Measurements from ENCODE around the gene PCA3.
A peak's percentile ranks its signal among the peaks of the same experiment; 100 is the strongest.

The PCA3 gene

DNA sequence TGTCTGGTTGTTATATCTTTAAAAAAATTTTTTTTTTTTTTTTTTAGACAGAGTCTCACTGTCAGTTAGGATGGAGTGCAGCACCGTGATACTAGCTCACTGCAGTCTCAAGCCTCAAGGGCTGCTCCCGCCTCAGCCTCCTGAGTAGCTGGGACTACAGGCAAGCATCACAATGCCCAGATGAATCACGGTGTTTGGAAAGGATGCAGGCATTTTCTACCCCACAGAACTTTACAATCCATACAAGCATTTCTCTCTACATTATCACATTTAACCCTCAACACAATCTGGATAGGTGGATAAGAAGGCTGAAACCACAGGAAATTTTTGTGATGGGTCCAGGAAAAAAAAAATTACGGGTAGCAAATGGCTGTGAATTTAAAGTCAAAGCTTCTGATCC, 5.8 kb upstream of the PCA3 start:
- no peak for DNase-seq

DNA sequence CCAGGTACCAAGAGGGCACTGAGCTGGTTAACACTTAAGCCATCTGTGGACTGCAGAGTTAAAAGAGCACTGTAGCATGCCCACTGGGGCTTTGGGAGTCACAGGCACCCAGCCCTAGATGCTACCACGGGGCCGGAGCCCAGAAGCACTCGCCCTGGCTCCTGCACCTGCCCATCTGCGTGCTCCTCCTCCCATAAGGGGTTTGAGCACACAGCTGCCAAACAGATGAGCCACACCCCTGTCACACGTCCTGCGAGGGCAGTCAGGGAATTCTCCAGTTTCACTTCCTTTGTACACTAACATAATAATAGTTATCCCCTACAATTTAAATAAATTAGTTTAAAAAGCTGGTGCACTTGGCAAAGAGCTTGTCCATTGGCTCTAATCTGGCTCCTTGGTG, 4.5 kb upstream of the PCA3 start:
- DNase-seq, result no peak

DNA sequence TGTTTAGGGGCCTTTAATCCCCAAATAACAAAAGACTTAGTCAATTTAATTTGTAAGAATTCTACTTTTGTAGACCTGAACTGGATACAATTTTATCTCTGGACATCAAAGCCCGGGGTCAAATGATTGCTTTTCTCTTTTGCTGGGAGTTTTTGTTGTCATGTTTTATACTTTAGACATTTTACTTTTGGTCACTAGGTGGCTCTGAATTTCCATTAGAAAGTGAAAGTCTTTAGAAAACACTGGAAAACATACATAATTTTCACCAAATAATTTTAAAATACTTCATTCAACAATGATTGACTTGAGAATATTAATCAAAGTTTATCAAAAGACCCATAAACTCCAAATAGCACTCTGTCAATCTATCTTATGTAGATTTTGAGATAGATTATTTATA, 2.8 kb upstream of the PCA3 start:
- DNase-seq, result no peak

DNA sequence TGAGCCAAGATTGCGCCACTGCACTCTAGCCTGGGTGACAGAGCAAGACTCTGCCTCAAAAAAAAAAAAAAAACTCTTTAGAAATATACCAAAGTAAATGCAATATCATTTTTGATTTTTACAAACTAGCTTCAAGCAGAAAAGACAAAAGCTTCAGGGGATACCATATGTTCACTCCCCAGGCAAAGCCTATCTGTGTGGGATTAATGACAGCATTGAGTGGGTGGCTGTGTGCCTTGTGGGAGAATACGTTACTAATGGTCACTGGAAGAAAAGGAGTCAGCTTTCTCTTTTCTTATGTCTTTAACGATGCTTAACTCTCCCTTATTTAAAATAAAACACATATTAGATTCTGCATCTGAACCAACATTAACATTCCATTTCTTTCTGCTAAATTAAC, 1.9 kb downstream of the PCA3 start:
- no peak for DNase-seq

DNA sequence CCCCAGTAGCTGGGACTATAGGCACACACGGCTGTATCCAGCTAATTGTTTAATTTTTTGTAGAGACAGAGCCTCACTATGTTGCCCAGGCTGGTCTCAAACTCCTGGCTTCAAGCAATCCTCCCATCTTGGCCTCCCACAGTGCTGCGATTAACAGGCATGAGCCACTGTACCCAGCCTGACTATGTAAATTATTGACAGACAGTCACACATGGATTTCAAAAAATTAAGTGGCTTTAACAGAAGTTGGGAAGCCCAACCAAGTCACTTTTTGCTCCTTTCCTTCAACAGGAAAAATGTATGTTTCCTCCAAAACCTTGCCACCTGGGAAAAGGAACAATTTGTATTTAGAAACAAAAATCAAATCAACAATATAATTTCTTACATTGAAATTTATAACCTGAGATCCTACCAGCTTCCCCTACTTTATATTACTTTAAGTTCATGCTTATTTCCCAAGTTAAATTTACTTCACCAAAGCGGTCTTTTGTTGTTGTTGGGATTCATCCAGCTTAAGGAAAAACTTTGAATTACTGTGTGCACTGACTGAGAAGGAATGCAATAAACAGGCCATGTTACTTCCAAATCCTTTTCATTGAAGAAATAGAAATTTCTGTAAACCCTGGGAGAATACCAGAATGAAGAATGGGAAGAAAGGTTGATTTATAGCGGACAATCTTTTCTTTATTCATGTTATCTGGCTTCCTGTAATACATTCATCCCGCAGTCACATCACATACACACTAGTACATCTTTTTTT, 8.6 kb downstream of the PCA3 start:
- no peak for DNase-seq

DNA sequence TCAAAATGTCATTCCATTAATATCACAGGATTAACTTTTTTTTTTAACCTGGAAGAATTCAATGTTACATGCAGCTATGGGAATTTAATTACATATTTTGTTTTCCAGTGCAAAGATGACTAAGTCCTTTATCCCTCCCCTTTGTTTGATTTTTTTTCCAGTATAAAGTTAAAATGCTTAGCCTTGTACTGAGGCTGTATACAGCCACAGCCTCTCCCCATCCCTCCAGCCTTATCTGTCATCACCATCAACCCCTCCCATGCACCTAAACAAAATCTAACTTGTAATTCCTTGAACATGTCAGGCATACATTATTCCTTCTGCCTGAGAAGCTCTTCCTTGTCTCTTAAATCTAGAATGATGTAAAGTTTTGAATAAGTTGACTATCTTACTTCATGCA, 20.6 kb downstream of the PCA3 start:
- DNase-seq, result no peak

DNA sequence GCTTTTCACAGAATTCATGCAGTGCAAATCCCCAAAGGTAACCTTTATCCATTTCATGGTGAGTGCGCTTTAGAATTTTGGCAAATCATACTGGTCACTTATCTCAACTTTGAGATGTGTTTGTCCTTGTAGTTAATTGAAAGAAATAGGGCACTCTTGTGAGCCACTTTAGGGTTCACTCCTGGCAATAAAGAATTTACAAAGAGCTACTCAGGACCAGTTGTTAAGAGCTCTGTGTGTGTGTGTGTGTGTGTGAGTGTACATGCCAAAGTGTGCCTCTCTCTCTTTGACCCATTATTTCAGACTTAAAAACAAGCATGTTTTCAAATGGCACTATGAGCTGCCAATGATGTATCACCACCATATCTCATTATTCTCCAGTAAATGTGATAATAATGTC, 21.3 kb downstream of the PCA3 start:
- DNase-seq, result no peak

DNA sequence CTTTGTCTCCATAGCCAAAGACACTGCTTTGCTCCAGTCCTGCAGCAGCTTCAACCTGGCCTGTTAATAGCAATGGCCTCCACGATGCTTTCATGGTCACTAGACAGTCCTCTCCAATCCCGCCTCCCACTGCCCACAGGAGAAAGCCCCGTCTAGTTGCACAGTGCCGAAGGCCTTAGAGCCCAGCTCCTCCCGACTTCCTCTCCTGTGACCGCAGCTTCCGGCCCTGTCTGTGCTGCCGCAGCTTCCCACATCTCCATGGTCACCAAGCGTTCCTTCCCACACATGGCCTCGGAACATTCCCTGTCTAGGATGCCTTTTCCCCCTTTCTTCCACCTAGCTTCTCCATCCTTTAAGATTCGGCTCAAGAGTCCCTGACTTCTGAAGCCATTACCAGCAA, 23.4 kb downstream of the PCA3 start:
- DNase-seq, result no peak

DNA sequence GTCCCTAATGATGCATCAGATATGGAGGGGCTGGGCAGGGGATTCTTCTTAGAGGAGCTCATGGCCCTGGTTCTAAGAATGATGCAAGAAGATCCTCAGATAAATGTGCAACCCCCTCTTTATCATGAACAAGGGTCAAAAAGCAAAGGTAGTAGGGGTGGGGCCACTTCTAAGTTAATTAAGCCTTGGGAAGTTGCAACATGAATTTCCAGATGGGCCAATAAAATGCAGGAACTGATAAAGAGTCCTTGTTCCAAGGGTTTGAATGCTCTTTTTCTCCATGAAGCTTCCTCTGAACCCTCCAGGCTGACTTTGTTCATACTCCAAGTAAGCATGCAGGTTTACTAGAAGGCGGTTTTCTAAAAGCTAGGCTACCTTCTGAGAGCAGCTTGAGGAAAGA, 25.6 kb downstream of the PCA3 start:
- DNase-seq, result no peak

DNA sequence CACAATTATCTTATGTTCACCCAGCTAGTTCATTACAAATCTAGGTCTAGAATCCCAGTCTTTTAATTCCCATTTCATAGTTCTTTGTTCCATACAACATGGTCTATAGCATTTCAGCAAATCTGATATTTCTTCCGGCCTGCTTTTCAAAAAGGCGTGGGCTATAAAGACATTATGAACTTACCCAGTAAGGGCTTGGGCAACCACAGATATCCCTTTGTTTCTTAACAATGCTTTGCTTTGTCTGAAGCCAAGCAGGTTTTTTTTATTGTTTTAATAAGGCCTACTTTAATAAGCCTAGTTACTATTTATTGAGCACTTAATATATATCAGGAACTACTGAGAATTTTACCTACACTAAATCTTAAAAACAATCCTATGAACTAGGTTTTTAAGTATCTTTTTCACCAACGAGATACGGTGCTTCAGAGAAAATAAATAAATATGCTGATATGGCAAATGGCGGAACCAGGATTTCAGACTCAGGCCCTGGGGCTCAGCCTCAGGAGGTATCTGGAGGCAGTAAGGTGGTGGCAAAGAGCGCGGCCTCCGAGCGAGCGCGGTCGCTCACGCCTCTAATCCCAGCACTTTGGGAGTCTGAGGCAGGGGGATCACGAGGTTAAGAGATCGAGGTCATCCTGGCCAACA, 29.7 kb downstream of the PCA3 start:
- no peak for DNase-seq

DNA sequence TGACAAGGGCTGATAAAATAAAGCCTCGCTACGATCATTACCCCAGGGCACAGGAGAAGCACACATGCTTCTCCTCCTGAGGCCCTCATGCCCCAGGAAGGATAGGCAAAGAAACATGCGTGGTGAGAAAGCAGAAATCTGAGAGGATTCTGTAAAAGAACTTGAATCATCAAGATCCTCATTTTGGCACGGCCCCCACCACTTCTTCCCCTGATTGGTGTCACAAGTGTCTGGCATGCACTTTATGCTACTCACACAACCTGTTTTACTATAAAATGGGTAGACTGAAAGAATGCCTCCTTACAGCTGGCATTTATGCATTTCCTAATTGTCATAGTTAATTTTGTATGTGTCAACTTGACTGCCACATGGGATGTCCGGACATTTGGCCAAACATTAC, 32.1 kb downstream of the PCA3 start:
- DNase-seq, result no peak

DNA sequence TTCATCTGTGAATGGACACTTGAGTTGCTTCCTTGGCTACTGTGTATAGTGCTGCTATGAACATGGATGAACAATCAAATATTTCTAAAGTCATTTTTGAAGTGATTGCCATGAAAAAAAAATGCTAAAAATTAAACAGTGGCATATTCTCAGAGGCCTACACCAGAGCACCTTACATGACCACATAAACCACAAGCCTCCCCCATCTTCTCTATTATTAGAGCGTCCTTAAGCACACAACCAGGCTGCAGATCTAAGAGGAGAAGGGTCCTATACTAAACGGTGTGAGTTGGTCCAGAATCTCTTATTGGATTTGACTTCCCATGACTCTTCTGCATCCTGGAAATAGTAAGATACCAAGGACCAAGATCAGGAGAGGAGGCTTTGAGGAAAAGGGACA, 34.3 kb downstream of the PCA3 start:
- DNase-seq, result no peak

DNA sequence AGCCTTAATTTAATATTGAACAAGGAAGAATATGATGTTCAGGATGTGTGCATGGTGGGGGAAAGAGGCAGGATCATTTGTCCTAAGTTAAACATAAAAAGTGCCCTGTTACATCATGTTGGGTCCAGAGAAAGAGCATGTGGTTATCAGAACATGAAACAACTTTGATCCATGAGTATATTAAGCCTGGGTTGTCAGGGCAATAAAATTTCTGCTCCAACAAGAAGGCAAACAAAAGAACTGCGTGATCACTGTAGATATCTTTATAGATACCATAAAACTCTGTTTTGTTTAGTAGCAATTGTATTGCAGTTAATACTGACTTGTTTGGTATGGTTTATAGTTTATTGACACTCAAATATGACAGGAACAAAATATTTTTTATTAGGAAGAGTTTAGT, 35.2 kb downstream of the PCA3 start:
- no peak for DNase-seq

DNA sequence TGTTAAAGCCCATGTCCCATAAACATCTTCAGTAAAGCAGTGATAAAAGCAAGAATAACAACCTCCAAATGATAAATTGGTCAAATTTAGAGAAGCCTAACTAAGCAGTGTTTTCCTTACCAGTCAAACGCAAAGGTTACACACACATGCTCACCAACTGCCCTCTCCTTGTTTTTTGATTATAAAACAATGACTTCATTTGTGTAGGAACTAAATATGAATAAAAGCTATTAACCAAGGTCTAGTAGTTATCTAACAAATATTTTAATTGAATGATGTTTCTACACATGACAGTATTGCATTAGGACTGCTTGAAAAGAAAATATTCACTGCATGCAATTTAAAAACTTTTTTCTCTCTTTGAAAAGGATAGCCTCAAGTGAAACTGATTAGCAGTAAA, 36.7 kb downstream of the PCA3 start:
- no peak for DNase-seq

DNA sequence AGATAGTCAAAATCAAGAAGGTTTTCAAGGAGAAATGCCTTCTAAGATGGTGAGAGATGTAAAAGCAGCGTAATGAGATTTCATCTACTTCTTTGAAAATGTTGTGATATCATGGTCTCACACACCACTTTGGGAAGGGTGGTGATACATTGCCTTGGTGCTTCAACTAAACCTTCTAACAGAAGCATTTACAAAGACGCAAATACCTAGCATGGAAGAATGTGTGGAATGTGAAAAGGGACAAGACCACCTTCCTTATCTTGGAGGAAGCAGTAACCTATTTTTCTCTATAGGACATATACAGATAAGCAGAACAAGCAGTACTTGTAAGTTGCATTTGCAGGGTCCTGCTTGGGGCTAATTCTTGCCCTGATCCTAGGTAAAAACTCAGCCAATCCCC, 38.8 kb downstream of the PCA3 start:
- no peak for DNase-seq

DNA sequence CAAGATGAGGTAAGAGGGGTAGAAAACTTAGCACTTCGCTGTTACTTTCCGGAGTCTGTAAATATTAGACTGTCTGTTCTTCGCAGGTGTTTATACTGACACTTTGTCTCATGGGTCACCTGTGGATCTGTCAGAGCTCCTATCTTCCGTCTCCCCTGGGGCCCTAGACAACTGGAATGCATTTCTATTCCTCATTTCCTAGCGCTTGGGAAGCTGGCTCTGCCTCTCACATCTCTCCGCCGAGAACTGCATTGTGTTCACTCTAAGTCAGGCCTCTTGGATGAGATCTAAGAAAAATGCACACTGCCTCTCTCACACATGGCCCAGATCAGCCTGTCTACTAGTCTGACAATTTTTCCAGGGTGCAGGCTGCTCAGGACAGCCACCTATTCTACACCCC, 39.5 kb downstream of the PCA3 start:
- DNase-seq, result no peak

DNA sequence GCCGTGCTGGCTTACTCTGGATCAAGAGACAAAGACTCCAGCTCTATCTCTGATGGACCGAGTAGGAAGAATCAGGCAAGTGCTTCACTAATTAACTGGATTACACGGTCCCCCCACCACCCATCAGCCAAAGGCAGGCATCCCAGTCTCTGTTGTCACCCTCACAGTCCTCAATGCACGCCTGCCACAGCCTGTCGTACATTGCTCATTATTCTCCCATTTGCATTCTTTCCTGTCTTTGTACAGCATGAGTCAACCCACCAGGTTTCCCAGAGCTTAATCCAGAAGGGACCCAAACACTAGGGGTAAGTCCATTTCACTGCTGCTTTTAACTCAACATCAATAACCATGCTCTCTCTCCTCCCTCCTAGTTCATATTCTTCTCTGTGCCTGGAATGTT, 44.4 kb downstream of the PCA3 start:
- no peak for DNase-seq

DNA sequence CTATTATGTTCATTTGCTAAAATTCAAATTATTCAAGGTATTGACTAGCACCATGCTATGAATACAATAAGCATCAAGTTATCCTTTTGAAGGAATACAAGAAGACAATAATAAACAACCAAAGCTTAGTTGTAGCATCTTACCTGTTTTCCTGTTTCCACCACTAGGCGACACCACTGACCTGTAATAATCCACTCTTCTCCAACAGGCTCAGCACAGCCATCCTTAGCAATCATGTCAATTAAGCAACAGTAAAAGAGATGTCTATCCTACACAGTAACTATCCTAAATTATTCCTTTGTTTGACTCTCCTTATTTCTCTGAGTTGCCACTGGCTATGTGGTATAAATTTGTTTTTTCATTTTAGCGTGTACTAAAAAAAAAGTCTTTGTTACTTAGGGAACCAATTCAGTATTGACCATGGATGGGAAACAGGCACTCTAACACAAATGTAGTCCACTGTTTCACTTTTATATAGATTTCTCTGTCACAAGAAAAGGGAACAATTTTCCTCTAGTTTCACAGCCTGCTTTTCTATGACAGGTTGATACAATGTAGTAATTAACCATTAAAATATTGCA, 46.2 kb downstream of the PCA3 start:
- DNase-seq, result peak; percentile 54

DNA sequence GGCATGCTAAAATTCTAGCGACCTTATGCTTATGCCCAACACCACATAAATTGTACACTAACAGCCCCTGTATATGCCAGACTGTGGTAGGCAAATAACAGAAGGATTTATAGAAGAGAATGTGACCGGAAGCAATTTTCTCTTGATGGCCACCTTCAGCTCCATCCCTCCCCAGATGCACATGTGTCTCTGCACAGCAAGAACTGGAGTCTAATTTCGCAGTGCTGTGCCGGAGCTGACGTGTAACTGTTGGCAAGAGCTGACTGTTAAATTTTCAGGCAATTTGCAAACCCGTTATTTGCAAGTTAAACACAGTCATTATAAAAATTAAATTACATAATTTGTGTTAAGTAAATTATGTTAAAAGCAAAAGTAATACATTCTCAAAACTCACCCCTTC, 48.4 kb downstream of the PCA3 start:
- DNase-seq, result no peak

DNA sequence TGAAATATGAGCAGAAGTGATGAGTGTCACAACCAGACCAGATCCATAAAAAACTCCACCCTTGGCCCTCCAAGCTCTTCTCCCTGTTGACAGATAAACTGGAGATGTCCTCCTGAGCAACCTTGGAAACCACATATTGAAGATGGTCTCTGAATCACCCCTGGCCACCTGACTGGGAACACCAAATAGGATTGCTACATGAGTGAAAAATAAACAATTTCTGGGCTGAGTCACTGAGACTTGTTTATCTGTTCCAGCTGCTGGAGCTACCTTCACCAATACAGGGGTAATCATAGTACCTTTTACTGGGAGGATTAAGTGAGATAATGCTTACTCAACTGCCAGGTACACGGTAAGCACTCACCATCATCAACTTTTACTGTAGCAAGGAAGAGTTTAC, 53.3 kb downstream of the PCA3 start:
- no peak for DNase-seq

DNA sequence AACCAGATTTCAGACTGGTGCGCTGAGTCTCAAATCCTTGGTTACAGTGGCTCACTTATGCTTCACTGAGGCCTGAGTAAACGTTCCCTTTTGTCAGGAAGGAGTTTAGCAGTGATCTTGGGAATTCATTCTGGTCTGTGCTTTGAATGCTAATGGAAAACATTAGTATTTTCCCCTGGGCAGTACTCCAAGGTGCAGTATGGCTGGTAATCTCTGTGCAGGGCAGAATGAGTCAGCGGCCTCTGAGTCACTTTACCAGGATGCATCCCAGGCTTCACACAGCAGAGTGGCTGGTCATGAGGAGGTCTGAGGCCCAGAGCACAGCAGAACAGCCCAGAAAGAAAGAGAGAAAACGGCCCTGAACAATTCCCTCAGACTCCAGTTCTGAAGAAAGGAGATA, 54.0 kb downstream of the PCA3 start:
- no peak for DNase-seq

DNA sequence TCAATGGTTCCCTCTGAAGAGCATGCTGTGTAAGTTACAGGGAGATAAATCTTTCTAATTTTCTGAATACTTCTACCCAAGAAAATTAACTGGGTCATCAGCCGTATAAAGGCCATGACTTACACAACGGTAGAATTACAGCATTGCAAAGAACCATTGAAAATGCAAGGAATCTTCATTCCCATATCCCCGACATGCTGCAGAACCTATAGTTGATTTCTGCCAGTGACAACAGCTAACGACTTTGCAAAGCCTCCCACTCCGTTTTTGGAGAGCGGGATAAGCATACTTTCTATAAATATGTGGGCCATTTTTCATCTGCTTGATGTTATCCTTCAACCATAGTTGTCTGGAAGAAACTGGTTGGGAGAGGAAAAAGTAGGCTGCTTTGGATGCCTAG, 56.2 kb downstream of the PCA3 start:
- DNase-seq, result no peak

DNA sequence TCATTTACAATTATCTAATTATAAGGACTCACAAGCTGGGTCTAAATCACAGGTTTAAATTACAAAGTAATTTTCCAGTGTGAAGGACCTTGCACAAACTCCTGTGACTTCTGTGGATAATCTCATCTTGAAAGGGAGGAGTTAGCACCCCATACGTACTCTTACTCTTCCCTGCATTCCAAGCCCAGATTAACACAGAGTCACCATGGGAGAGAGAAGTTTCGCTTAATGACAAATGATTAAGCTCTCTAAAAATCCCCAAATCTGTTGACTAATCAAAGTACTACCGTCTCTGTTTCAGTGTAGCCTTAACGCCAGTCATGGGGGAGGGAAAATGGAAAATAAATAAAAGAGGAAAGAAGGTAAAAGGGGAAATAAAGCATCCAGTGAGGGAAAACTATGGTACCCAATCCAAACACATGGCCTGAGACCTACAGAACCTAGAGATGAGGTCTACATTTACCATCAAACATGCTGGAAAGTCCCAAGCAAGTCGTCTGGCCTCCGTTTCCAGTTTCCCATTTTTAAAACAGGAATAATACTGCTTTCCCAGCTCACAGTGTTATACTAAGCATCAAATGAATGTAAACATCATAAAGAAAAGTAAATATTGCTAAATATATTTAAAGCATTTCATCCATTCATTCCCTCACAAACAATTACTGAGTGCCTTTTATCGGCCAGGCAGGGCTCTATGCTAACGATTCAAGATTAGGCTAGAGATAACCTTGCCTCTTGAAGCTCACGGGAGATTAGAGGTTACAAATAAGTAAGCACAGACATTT, 63.2 kb downstream of the PCA3 start:
- no peak for DNase-seq

DNA sequence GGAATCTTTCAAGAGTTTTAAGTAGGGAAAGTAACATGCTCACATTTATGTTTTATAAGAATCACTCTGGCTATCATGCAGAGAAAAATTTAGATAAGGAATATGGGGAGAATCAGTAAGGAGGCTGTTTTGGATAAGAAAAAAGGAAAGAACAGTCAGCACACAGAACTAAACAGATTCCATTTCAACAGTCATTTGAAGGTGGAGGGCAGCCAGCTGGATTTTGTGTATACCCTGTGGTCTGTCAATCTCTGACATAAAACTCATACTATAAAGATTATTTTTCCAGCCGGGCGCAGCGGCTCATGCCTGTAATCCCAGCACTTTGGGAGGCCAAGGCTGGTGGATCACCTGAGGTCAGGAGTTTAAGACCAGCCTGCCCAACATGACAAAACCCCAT, 64.2 kb downstream of the PCA3 start:
- no peak for DNase-seq

Data from activated CD4-positive, alpha-beta T cell treated with anti-CD3 and anti-CD28 coated beads, Interleukin-10, Interleukin-2, amounts not matched to agents 100 ng/mL and 50 ng/mL, durations not matched to agents 16 hours and 8 hours (primary cell).